Karpas-422 (cell line): ENCODE data around the gene ANKIB1. TPM values are rescaled to one million over a fixed set of nuclear protein-coding genes. Genes with fewer than 3 reads are reported as not detected.
A peak's percentile ranks its signal among the peaks of the same experiment; 100 is the strongest.

ENCODE experiments used
- DNase-seq: peaks from one replicate; pipeline ENCODE4 v3.0.0-alpha.2; 2015
- H2AFZ ChIP-seq: fragments of 200-600 bp; sonication (generic); 2 replicates; pipeline ENCODE4 v1.6.1; 2014; ENCODE audit warnings: antibody characterized with exemption, low read length, mixed read lengths
- H3K27ac ChIP-seq: fragments of 200-600 bp; sonication (generic); 2 replicates; pipeline ENCODE4 v1.5.1; 2014; ENCODE audit warnings: mild to moderate bottlenecking, low read length, moderate library complexity
- H3K27me3 ChIP-seq: fragments of 200-600 bp; sonication (generic); 2 replicates; pipeline ENCODE4 v1.6.1; 2014; ENCODE audit warnings: low read length, mixed read lengths
- H3K36me3 ChIP-seq: fragments of 200-600 bp; sonication (generic); 2 replicates; pipeline ENCODE4 v1.6.1; 2014; ENCODE audit warnings: low read length, mixed read lengths; ENCODE audit not compliant: insufficient read depth
- H3K4me1 ChIP-seq: fragments of 200-600 bp; sonication (generic); 2 replicates; pipeline ENCODE4 v1.6.1; 2014; ENCODE audit warnings: mild to moderate bottlenecking, low read length, mixed read lengths
- H3K4me2 ChIP-seq: fragments of 200-600 bp; sonication (generic); 2 replicates; pipeline ENCODE4 v1.6.1; 2014; ENCODE audit warnings: low read length, low read depth, mild to moderate bottlenecking; ENCODE audit not compliant: poor library complexity, severe bottlenecking
- H3K4me3 ChIP-seq: fragments of 200-600 bp; sonication (generic); 2 replicates; pipeline ENCODE4 v1.5.1; 2014; ENCODE audit warnings: mild to moderate bottlenecking, antibody characterized with exemption, low read length, mixed read lengths
- H3K79me2 ChIP-seq: fragments of 200-600 bp; sonication (generic); 2 replicates; pipeline ENCODE4 v1.6.1; 2014; ENCODE audit warnings: mild to moderate bottlenecking, low read length, mixed read lengths
- H3K9ac ChIP-seq: fragments of 200-600 bp; sonication (generic); 2 replicates; pipeline ENCODE4 v1.6.0; 2014; ENCODE audit warnings: low read length
- H3K9me2 ChIP-seq: fragments of 200-600 bp; sonication (generic), shearing (Covaris generic); replicated peaks from 2 replicates; pipeline ENCODE4 v1.6.0; 2014; ENCODE audit warnings: mild to moderate bottlenecking, low read length, moderate library complexity; ENCODE audit not compliant: insufficient read depth
- H3K9me3 ChIP-seq: fragments of 300-700, 200-600 bp; sonication (generic); 2 replicates; pipeline ENCODE4 v1.6.1; 2014; ENCODE audit warnings: low read length, mixed read lengths
- H4K20me1 ChIP-seq: fragments of 200-600 bp; sonication (generic); 2 replicates; pipeline ENCODE4 v1.6.1; 2014; ENCODE audit warnings: mild to moderate bottlenecking, antibody characterized with exemption, low read length, low read depth; ENCODE audit not compliant: insufficient read depth
- total RNA-seq: library from RNA; depleted of rRNA; stranded (reverse); fragments of >200 nt; shearing (Covaris generic); gene quantifications from 2 replicates; pipeline ENCODE4 v1.2.3, GENCODE V29; 2014; ENCODE audit warnings: low replicate concordance

ANKIB1 gene
- total RNA-seq, 1 experiment from 2014 or later = 52.7 TPM

- H3K27me3 ChIP-seq = no peaks in the 10 kb centered on the region
- no peaks in the 10 kb centered on the region for H4K20me1 ChIP-seq
- H3K4me3 ChIP-seq = no peak overlapping the region
- no peaks in the 10 kb centered on the region for H3K9me3 ChIP-seq
- peaks cover 18% of the 10 kb centered on the region for H3K4me1 ChIP-seq
- H3K36me3 ChIP-seq = no peaks in the 10 kb centered on the region
- H3K27ac ChIP-seq = no peak overlapping the region
- no peak overlapping the region for H3K4me2 ChIP-seq
- no peak overlapping the region for H2AFZ ChIP-seq
- DNase-seq = no peak
- H3K9me2 ChIP-seq = no peaks in the 10 kb centered on the region
- H3K79me2 ChIP-seq = no peaks in the 10 kb centered on the region
- no peak overlapping the region for H3K9ac ChIP-seq
Observed at GRCh38 chr7:92421676-92422435, 176.1 kb downstream of the ANKIB1 start.

- Histone ChIP-seq H3K4me3 (no peak overlapping the region), H3K79me2 (no peaks in the 10 kb centered on the region), H4K20me1 (no peaks in the 10 kb centered on the region), H3K9ac (no peak overlapping the region), H3K27ac (no peak overlapping the region), H3K9me3 (no peaks in the 10 kb centered on the region), H3K4me2 (no peak overlapping the region), H3K27me3 (no peaks in the 10 kb centered on the region), H3K9me2 (no peaks in the 10 kb centered on the region), H3K4me1 (peaks cover 18% of the 10 kb centered on the region), H3K36me3 (no peaks in the 10 kb centered on the region), H2AFZ (no peak overlapping the region)
- DNase-seq = no peak
Observed at GRCh38 chr7:92422926-92423325, 177.2 kb downstream of the ANKIB1 start.

GRCh38 chr7:92423710-92424131 is 177.9 kb downstream of the ANKIB1 start:
- Histone ChIP-seq H3K36me3 (no peaks in the 10 kb centered on the region), H3K27ac (no peak overlapping the region), H4K20me1 (no peaks in the 10 kb centered on the region), H2AFZ (peak overlapping the region; percentile 69), H3K9me2 (no peaks in the 10 kb centered on the region), H3K79me2 (no peaks in the 10 kb centered on the region), H3K4me3 (peak overlapping the region; percentile 62), H3K9ac (peak overlapping the region; percentile 43; the same call in 1 of the 2 replicates), H3K4me1 (peaks cover 18% of the 10 kb centered on the region), H3K27me3 (no peaks in the 10 kb centered on the region), H3K4me2 (peak overlapping the region; percentile 69), H3K9me3 (no peaks in the 10 kb centered on the region)
- no peak for DNase-seq

GRCh38 chr7:92425311-92425947 is 179.7 kb downstream of the ANKIB1 start:
- H3K79me2 ChIP-seq = no peaks in the 10 kb centered on the region
- no peaks in the 10 kb centered on the region for H3K9me2 ChIP-seq
- no peaks in the 10 kb centered on the region for H4K20me1 ChIP-seq
- H3K27me3 ChIP-seq = no peaks in the 10 kb centered on the region
- no peaks in the 10 kb centered on the region for H3K9me3 ChIP-seq
- peak overlapping the region; percentile 69 for H3K4me2 ChIP-seq
- peaks cover 24% of the 10 kb centered on the region for H3K4me1 ChIP-seq
- H3K4me3 ChIP-seq = peak overlapping the region; percentile 62
- peak overlapping the region; percentile 43 for H3K9ac ChIP-seq
- no peaks in the 10 kb centered on the region for H3K36me3 ChIP-seq
- H2AFZ ChIP-seq = peak overlapping the region; percentile 44
- DNase-seq = peak; percentile 63
- H3K27ac ChIP-seq = no peak overlapping the region

- Histone ChIP-seq H3K9ac (no peak overlapping the region), H4K20me1 (no peaks in the 10 kb centered on the region), H3K4me2 (no peak overlapping the region), H3K4me1 (peaks cover 24% of the 10 kb centered on the region), H3K27me3 (no peaks in the 10 kb centered on the region), H3K9me2 (no peaks in the 10 kb centered on the region), H3K79me2 (no peaks in the 10 kb centered on the region), H3K9me3 (no peaks in the 10 kb centered on the region), H3K36me3 (no peaks in the 10 kb centered on the region), H2AFZ (no peak overlapping the region), H3K27ac (no peak overlapping the region), H3K4me3 (no peak overlapping the region)
- no peak for DNase-seq
Observed at GRCh38 chr7:92427193-92427592, 181.4 kb downstream of the ANKIB1 start.

- H2AFZ ChIP-seq = no peak overlapping the region
- H3K9ac ChIP-seq = no peak overlapping the region
- no peaks in the 10 kb centered on the region for H3K9me2 ChIP-seq
- DNase-seq = no peak
- H3K27me3 ChIP-seq = no peaks in the 10 kb centered on the region
- no peaks in the 10 kb centered on the region for H4K20me1 ChIP-seq
- H3K27ac ChIP-seq = no peak overlapping the region
- no peaks in the 10 kb centered on the region for H3K36me3 ChIP-seq
- H3K79me2 ChIP-seq = no peaks in the 10 kb centered on the region
- H3K4me3 ChIP-seq = no peak overlapping the region
- peaks cover 6% of the 10 kb centered on the region; the same call in 1 of the 2 replicates for H3K4me1 ChIP-seq
- H3K9me3 ChIP-seq = no peaks in the 10 kb centered on the region
- H3K4me2 ChIP-seq = no peak overlapping the region
Observed at GRCh38 chr7:92432299-92432946, 186.6 kb downstream of the ANKIB1 start.

GRCh38 chr7:92433019-92433418 is 187.2 kb downstream of the ANKIB1 start:
- no peak for DNase-seq
- H3K4me2 ChIP-seq = no peak overlapping the region
- no peaks in the 10 kb centered on the region for H3K9me3 ChIP-seq
- peaks cover 6% of the 10 kb centered on the region; the same call in 1 of the 2 replicates for H3K4me1 ChIP-seq
- H3K4me3 ChIP-seq = no peak overlapping the region
- H3K36me3 ChIP-seq = no peaks in the 10 kb centered on the region
- H2AFZ ChIP-seq = no peak overlapping the region
- H3K27me3 ChIP-seq = no peaks in the 10 kb centered on the region
- no peaks in the 10 kb centered on the region for H3K9me2 ChIP-seq
- H4K20me1 ChIP-seq = no peaks in the 10 kb centered on the region
- H3K27ac ChIP-seq = no peak overlapping the region
- no peak overlapping the region for H3K9ac ChIP-seq
- H3K79me2 ChIP-seq = no peaks in the 10 kb centered on the region

- H3K9me2 ChIP-seq = no peaks in the 10 kb centered on the region
- no peak overlapping the region for H3K4me2 ChIP-seq
- no peak overlapping the region for H3K4me3 ChIP-seq
- peaks cover 4% of the 10 kb centered on the region for H3K4me1 ChIP-seq
- no peak overlapping the region for H3K27ac ChIP-seq
- H3K9ac ChIP-seq = no peak overlapping the region
- H3K79me2 ChIP-seq = no peaks in the 10 kb centered on the region
- no peaks in the 10 kb centered on the region for H3K27me3 ChIP-seq
- H2AFZ ChIP-seq = no peak overlapping the region
- no peaks in the 10 kb centered on the region for H3K9me3 ChIP-seq
- no peaks in the 10 kb centered on the region for H3K36me3 ChIP-seq
- H4K20me1 ChIP-seq = no peaks in the 10 kb centered on the region
- DNase-seq = no peak
Observed at GRCh38 chr7:92435542-92435941, 189.8 kb downstream of the ANKIB1 start.
